H1 (cell line): ENCODE data around the gene PARD3.

Source experiments
- CEBPB ChIP-seq: IDR thresholded peaks from 2 replicates; pipeline ENCODE4 v1.6.1; 2012; ENCODE audit warnings: low read depth, low read length
- CTCF ChIP-seq, 3 experiments: IDR thresholded peaks; 1 replicate in 2 of 3; 2 replicates in 1 of 3; pipeline versions ENCODE4 v1.5.1 to v1.6.1; 2011; ENCODE audit warnings: low read length in 3 of 3, mild to moderate bottlenecking in 3 of 3, inconsistent platforms in 2 of 3, low read depth in 1 of 3, moderate library complexity in 1 of 3; ENCODE audit not compliant: insufficient read depth in 1 of 3; ENCODE audit errors: control extremely low read depth in 1 of 3
- EGR1 ChIP-seq: IDR thresholded peaks from 2 replicates; pipeline ENCODE4 v1.6.1; 2011; ENCODE audit warnings: low read depth, low read length, borderline replicate concordance
- EP300 ChIP-seq, 2 experiments: IDR thresholded peaks; 1 replicate in 1 of 2; 2 replicates in 1 of 2; pipeline ENCODE4 v1.6.1; 2011 to 2012; ENCODE audit warnings: low read depth in 2 of 2, low read length in 2 of 2, mild to moderate bottlenecking in 2 of 2, borderline replicate concordance in 1 of 2, inconsistent platforms in 1 of 2, moderate library complexity in 1 of 2
- EZH2 ChIP-seq: fragments of 200-600 bp; sonication (generic); IDR thresholded peaks from 2 replicates; pipeline ENCODE4 v1.7.1; 2012; ENCODE audit warnings: low read depth, mild to moderate bottlenecking, moderate library complexity, low read length, inconsistent platforms; ENCODE audit not compliant: severe bottlenecking
- KDM1A ChIP-seq: fragments of 200-600, 300-600 bp; sonication (generic); IDR thresholded peaks from 2 replicates; pipeline ENCODE4 v1.7.1; 2016; ENCODE audit warnings: mild to moderate bottlenecking, low read length, borderline replicate concordance
- POLR2A ChIP-seq, 2 experiments: IDR thresholded peaks; 1 replicate in 1 of 2; 2 replicates in 1 of 2; pipeline ENCODE4 v1.6.1; 2011; ENCODE audit warnings: low read depth in 2 of 2, low read length in 2 of 2, mild to moderate bottlenecking in 2 of 2; ENCODE audit errors: control extremely low read depth in 1 of 2
- SIX5 ChIP-seq: IDR thresholded peaks from 2 replicates; pipeline ENCODE4 v1.6.1; 2011; ENCODE audit warnings: mild to moderate bottlenecking, low read depth, low read length
- SP2 ChIP-seq: IDR thresholded peaks from 2 replicates; pipeline ENCODE4 v1.6.1; 2012; ENCODE audit warnings: mild to moderate bottlenecking, low read length, inconsistent platforms
- TEAD4 ChIP-seq: IDR thresholded peaks from 2 replicates; pipeline ENCODE4 v1.6.1; 2012; ENCODE audit warnings: low read depth, low read length, inconsistent platforms, mixed read lengths
- ZNF274 ChIP-seq: IDR thresholded peaks from 2 replicates; pipeline ENCODE4 v1.7.0; 2012; ENCODE audit warnings: low read length, borderline replicate concordance; ENCODE audit errors: extremely low read depth

GRCh38 chr10:34166823-34167222 lies 648.3 kb downstream of the PARD3 start:
- no peak for TF ChIP-seq EP300 (IDR thresholded peaks at IDR 0.05; ENCODE audit: borderline replicate concordance in 1 of 2, low read depth in 2 of 2, low read length in 2 of 2)
- no peak for TF ChIP-seq CTCF (IDR thresholded peaks at IDR 0.05; ENCODE audit: control extremely low read depth in 1 of 3, insufficient read depth in 1 of 3, low read depth in 1 of 3, low read length in 3 of 3)
- no peak for TF ChIP-seq CEBPB
- no peak for TF ChIP-seq SIX5
- no peak for TF ChIP-seq POLR2A (IDR thresholded peaks at IDR 0.05; ENCODE audit: control extremely low read depth in 1 of 2, low read depth in 2 of 2, low read length in 2 of 2)
- no peak for TF ChIP-seq ZNF274
- TF ChIP-seq KDM1A = no peak
- TF ChIP-seq EGR1 = no peak
- TF ChIP-seq EZH2 = no peak
- no peak for TF ChIP-seq TEAD4
- no peak for TF ChIP-seq SP2
